ENCODE measurements around the gene NPTXR. TPM values are rescaled to one million over a fixed set of nuclear protein-coding genes. Genes with fewer than 3 reads are reported as not detected.

The NPTXR gene
- total RNA-seq, 1 donor from 2014 or later = 6.9 TPM

- peaks cover 26% of the 10 kb centered on the region for H3K4me1 Mint-ChIP-seq (ENCODE audit: unreplicated experiment)
- H3K9me3 Mint-ChIP-seq = no peaks in the 10 kb centered on the region
- peaks cover 3% of the 10 kb centered on the region for H3K36me3 Mint-ChIP-seq
- no peak overlapping the region for H3K4me3 Mint-ChIP-seq
- no peak overlapping the region for H3K27ac Mint-ChIP-seq
- DNase-seq (ENCODE audit: extremely low spot score, unreplicated experiment) = no peak
- TF ChIP-seq CTCF (conservative IDR thresholded peaks at IDR 0.05) = no peak
- no peaks in the 10 kb centered on the region for H3K27me3 Mint-ChIP-seq
Observed at GRCh38 chr22:38782402-38783094, 61.3 kb downstream of the NPTXR start.

- Mint-ChIP-seq H3K27ac (no peak overlapping the region), H3K36me3 (peaks cover 3% of the 10 kb centered on the region), H3K4me1 (ENCODE audit: unreplicated experiment) (peaks cover 26% of the 10 kb centered on the region), H3K4me3 (no peak overlapping the region), H3K9me3 (no peaks in the 10 kb centered on the region), H3K27me3 (no peaks in the 10 kb centered on the region)
- DNase-seq (ENCODE audit: extremely low spot score, unreplicated experiment) = no peak
- no peak for TF ChIP-seq CTCF (conservative IDR thresholded peaks at IDR 0.05)
Observed at GRCh38 chr22:38781033-38781432, 62.8 kb downstream of the NPTXR start.

- no peak for DNase-seq (ENCODE audit: extremely low spot score, unreplicated experiment)
- Mint-ChIP-seq H3K9me3 (no peaks in the 10 kb centered on the region), H3K36me3 (no peaks in the 10 kb centered on the region), H3K4me3 (no peak overlapping the region), H3K27ac (no peak overlapping the region), H3K4me1 (ENCODE audit: unreplicated experiment) (peaks cover 4% of the 10 kb centered on the region), H3K27me3 (no peaks in the 10 kb centered on the region)
- no peak for TF ChIP-seq CTCF (conservative IDR thresholded peaks at IDR 0.05)
Observed at GRCh38 chr22:38777087-38777671, 66.6 kb downstream of the NPTXR start.

GRCh38 chr22:38776086-38776485 lies 67.7 kb downstream of the NPTXR start:
- peaks cover 4% of the 10 kb centered on the region for H3K4me1 Mint-ChIP-seq (ENCODE audit: unreplicated experiment)
- no peak overlapping the region for H3K27ac Mint-ChIP-seq
- no peak for DNase-seq (ENCODE audit: extremely low spot score, unreplicated experiment)
- H3K36me3 Mint-ChIP-seq = no peaks in the 10 kb centered on the region
- no peak overlapping the region for H3K4me3 Mint-ChIP-seq
- H3K9me3 Mint-ChIP-seq = no peaks in the 10 kb centered on the region
- no peaks in the 10 kb centered on the region for H3K27me3 Mint-ChIP-seq
- TF ChIP-seq CTCF (conservative IDR thresholded peaks at IDR 0.05) = no peak

GRCh38 chr22:38775656-38776055 lies 68.2 kb downstream of the NPTXR start:
- no peaks in the 10 kb centered on the region for H3K27me3 Mint-ChIP-seq
- H3K27ac Mint-ChIP-seq = no peak overlapping the region
- H3K9me3 Mint-ChIP-seq = no peaks in the 10 kb centered on the region
- no peak for DNase-seq (ENCODE audit: extremely low spot score, unreplicated experiment)
- H3K36me3 Mint-ChIP-seq = no peaks in the 10 kb centered on the region
- TF ChIP-seq CTCF (conservative IDR thresholded peaks at IDR 0.05) = no peak
- H3K4me3 Mint-ChIP-seq = no peak overlapping the region
- H3K4me1 Mint-ChIP-seq (ENCODE audit: unreplicated experiment) = peaks cover 4% of the 10 kb centered on the region
